Activated CD4-positive, alpha-beta T cell treated with anti-CD3 and anti-CD28 coated beads, Interleukin-2, amount 10 ng/mL, durations not matched to agents 7 days and 5 days (primary cell): ENCODE data around the gene PARP3. TPM values are rescaled to one million over a fixed set of nuclear protein-coding genes. Genes with fewer than 3 reads are reported as not detected.

Experiments used
- CTCF ChIA-PET: fragments of 350-600 bp; sonication (Branson Sonifier 250); formaldehyde crosslinking; loops from one replicate; lab custom pipeline; 2021; ENCODE audit warnings: antibody characterized with exemption; lab: Charles Lee
- POLR2A ChIA-PET: fragments of 350-600 bp; sonication (Branson Sonifier 250); formaldehyde crosslinking; loops from one replicate; lab custom pipeline; 2021; ENCODE audit warnings: antibody characterized with exemption; lab: Charles Lee
- DNase-seq: peaks from one replicate; pipeline ENCODE4 v3.0.0-alpha.2; 2020
- H3K27ac Mint-ChIP-seq: one replicate; pipeline ENCODE4 v1.8.0; 2021; ENCODE audit warnings: mild to moderate bottlenecking, moderate library complexity, mixed read lengths
- H3K27me3 Mint-ChIP-seq: one replicate; pipeline ENCODE4 v1.8.0; 2021; ENCODE audit warnings: mixed read lengths
- H3K36me3 Mint-ChIP-seq: one replicate; pipeline ENCODE4 v1.8.0; 2021; ENCODE audit warnings: low read depth, mixed read lengths
- H3K4me1 Mint-ChIP-seq: one replicate; pipeline ENCODE4 v1.8.0; 2021; ENCODE audit warnings: mixed read lengths
- H3K4me3 Mint-ChIP-seq: one replicate; pipeline ENCODE4 v1.8.0; 2021; ENCODE audit warnings: mild to moderate bottlenecking, moderate library complexity, mixed read lengths
- H3K9me3 Mint-ChIP-seq: one replicate; pipeline ENCODE4 v1.8.0; 2021; ENCODE audit warnings: mixed read lengths
- total RNA-seq, 2 experiments: library from RNA; stranded (reverse); gene quantifications; one replicate each; pipeline ENCODE4 v1.2.3, GENCODE V29; 2021

PARP3 gene
- total RNA-seq, 2 experiments from 2014 or later, result 22.1 to 22.9 TPM

- Mint-ChIP-seq H3K4me1 (peaks cover 27% of the 10 kb centered on the region), H3K27ac (peak overlapping the region; percentile 38), H3K4me3 (no peak overlapping the region), H3K9me3 (no peaks in the 10 kb centered on the region), H3K36me3 (peaks cover 2% of the 10 kb centered on the region), H3K27me3 (no peaks in the 10 kb centered on the region)
- POLR2A ChIA-PET, result no interaction called here
- DNase-seq, result no peak
- CTCF ChIA-PET, result interaction anchor here (0.8 to 2.1 kb wide), 3 partner anchors 15 to 29 kb away, joined by 3 to 7 read pairs (median 6); partner anchors contain the start of genes ABHD14A and ABHD14B
Measured at GRCh38 chr3:51945031-51945840, 3.1 kb downstream of the PARP3 start.

- no peaks in the 10 kb centered on the region for H3K36me3 Mint-ChIP-seq
- H3K27me3 Mint-ChIP-seq, result no peaks in the 10 kb centered on the region
- H3K27ac Mint-ChIP-seq, result no peak overlapping the region
- ChIA-PET CTCF (interaction anchor here (1.1 to 2.1 kb wide), 3 partner anchors 16 to 28 kb away, joined by 3 to 7 read pairs (median 6); partner anchors contain the start of genes ABHD14A and ABHD14B), POLR2A (no interaction called here)
- no peak overlapping the region for H3K4me3 Mint-ChIP-seq
- no peaks in the 10 kb centered on the region for H3K9me3 Mint-ChIP-seq
- DNase-seq, result no peak
- peaks cover 18% of the 10 kb centered on the region for H3K4me1 Mint-ChIP-seq
Measured at GRCh38 chr3:51945926-51946705, 4.0 kb downstream of the PARP3 start.

- Mint-ChIP-seq H3K27me3 (no peaks in the 10 kb centered on the region), H3K9me3 (no peaks in the 10 kb centered on the region), H3K36me3 (no peaks in the 10 kb centered on the region), H3K4me1 (peaks cover 16% of the 10 kb centered on the region), H3K4me3 (no peak overlapping the region), H3K27ac (no peak overlapping the region)
- CTCF ChIA-PET, result interaction anchor here (0.9 to 2.1 kb wide), 3 partner anchors 16 to 27 kb away, joined by 3 to 7 read pairs (median 3); partner anchors contain the start of genes ABHD14A and ABHD14B
- POLR2A ChIA-PET, result no interaction called here
- DNase-seq, result no peak
Measured at GRCh38 chr3:51946796-51947195, 4.6 kb downstream of the PARP3 start.

- no peak overlapping the region for H3K27ac Mint-ChIP-seq
- POLR2A ChIA-PET, result no interaction called here
- DNase-seq, result no peak
Measured at GRCh38 chr3:51947215-51947900, 5.2 kb downstream of the PARP3 start.

GRCh38 chr3:51948016-51948580, 5.9 kb downstream of the PARP3 start:
- H3K36me3 Mint-ChIP-seq, result no peaks in the 10 kb centered on the region
- peaks cover 8% of the 10 kb centered on the region for H3K4me1 Mint-ChIP-seq
- DNase-seq, result no peak
- no peak overlapping the region for H3K27ac Mint-ChIP-seq
- ChIA-PET POLR2A (no interaction called here), CTCF (interaction anchor here (0.6 to 0.9 kb wide), 3 partner anchors 15 to 376 kb away, joined by 3 read pairs; no protein-coding TSS in a partner anchor)
- H3K4me3 Mint-ChIP-seq, result no peak overlapping the region
- peaks cover 4% of the 10 kb centered on the region for H3K27me3 Mint-ChIP-seq
- H3K9me3 Mint-ChIP-seq, result no peaks in the 10 kb centered on the region

More at GRCh38 chr3:51947215-51947900, 5.2 kb downstream of the PARP3 start:
- Mint-ChIP-seq H3K4me1 (peaks cover 14% of the 10 kb centered on the region), H3K9me3 (no peaks in the 10 kb centered on the region), H3K36me3 (no peaks in the 10 kb centered on the region), H3K4me3 (no peak overlapping the region), H3K27me3 (peaks cover 2% of the 10 kb centered on the region)
- CTCF ChIA-PET, result interaction anchor here (0.7 to 1.1 kb wide), 3 partner anchors 16 to 26 kb away, joined by 3 read pairs; no protein-coding TSS in a partner anchor

DNA sequence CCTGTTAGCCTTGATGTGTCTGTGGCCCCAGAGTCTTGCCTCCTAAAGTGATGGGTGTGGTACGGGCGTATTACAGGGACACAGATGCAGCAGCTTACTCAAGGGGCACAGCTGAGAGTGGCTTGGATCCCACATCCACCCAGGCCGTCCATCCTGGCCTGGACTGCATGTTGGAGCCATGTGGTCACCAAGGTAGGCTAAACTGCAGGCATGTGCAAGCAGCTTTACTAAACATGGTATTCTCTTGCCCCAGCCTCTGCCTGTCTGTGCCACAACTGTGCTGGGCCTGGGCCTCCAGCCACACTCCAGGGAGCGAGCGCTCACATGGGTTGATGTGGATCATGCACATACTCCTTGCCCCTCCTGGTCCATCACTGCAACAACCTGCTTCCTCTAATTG, 7.0 kb downstream of the PARP3 start:
- ChIA-PET POLR2A (no interaction called here), CTCF (interaction anchor here (0.7 to 1.7 kb wide), 2 partner anchors 16 to 25 kb away, joined by 3 to 10 read pairs; partner anchors contain the start of gene ABHD14B)
- Mint-ChIP-seq H3K27me3 (peaks cover 14% of the 10 kb centered on the region), H3K27ac (no peak overlapping the region), H3K4me3 (no peak overlapping the region), H3K36me3 (no peaks in the 10 kb centered on the region), H3K9me3 (no peaks in the 10 kb centered on the region), H3K4me1 (peaks cover under 1% of the 10 kb centered on the region)
- DNase-seq, result no peak

DNA sequence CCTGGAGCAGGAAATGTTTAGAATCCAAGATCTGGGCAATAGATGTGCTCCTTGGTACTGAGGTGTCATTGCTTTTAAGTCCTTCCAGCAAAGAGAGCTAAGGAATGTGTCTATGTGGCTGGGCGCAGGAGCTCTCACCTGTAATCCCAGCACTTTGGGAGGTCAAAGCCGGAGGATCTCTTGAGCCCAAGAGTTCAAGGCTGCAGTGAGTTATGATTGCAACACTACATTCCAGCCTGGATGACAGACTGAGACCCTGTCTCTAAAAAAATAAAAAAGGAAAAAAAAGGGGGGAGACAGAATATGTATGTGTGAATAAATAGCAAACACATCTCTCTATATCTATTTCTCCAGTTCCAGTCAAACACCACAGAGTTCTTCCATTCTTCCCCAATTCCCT, 8.7 kb downstream of the PARP3 start:
- no peak for DNase-seq
- Mint-ChIP-seq H3K4me1 (peaks cover 3% of the 10 kb centered on the region), H3K4me3 (no peak overlapping the region), H3K27ac (no peak overlapping the region), H3K36me3 (no peaks in the 10 kb centered on the region), H3K27me3 (peaks cover 27% of the 10 kb centered on the region), H3K9me3 (no peaks in the 10 kb centered on the region)
- ChIA-PET CTCF (interaction anchor here (1.7 to 4.6 kb wide), 2 partner anchors 9 to 23 kb away, joined by 10 to 46 read pairs; partner anchors contain the start of genes ABHD14B, PARP3 and RRP9), POLR2A (no interaction called here)

GRCh38 chr3:51953445-51953844, 11.3 kb downstream of the PARP3 start:
- Mint-ChIP-seq H3K4me1 (peaks cover 11% of the 10 kb centered on the region), H3K36me3 (no peaks in the 10 kb centered on the region), H3K27ac (no peak overlapping the region), H3K4me3 (no peak overlapping the region), H3K27me3 (peaks cover 34% of the 10 kb centered on the region), H3K9me3 (no peaks in the 10 kb centered on the region)
- no peak for DNase-seq
- ChIA-PET POLR2A (no interaction called here), CTCF (interaction anchor here (0.6 to 4.6 kb wide), 4 partner anchors 9 to 99 kb away, joined by 3 to 46 read pairs (median 11); partner anchors contain the start of genes ABHD14A, ABHD14B, PARP3 and RRP9)

DNA sequence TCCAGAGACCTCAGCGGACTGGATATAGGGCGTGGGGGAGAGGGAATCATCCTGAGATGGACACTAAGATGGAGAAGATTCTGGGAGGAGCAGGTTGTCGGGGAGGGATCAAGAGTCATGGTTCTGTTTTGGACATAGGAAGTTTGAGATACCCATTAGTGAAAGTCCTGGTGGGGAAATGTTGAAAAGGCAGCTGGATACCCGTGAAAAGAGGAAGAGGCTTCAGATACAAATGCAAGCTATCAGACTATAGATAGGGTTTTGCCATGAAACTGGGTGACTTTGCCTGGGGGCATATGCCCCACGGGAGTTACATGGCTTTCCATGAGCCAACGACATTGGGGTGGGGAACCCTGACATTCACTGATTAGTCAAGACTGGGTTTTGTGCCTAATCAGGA, 11.9 kb downstream of the PARP3 start:
- no peak overlapping the region for H3K27ac Mint-ChIP-seq
- no peaks in the 10 kb centered on the region for H3K36me3 Mint-ChIP-seq
- no peak overlapping the region for H3K4me3 Mint-ChIP-seq
- H3K9me3 Mint-ChIP-seq, result no peaks in the 10 kb centered on the region
- H3K27me3 Mint-ChIP-seq, result peaks cover 34% of the 10 kb centered on the region
- H3K4me1 Mint-ChIP-seq, result peaks cover 11% of the 10 kb centered on the region
- no peak for DNase-seq
- ChIA-PET POLR2A (no interaction called here), CTCF (interaction anchor here (2.6 to 4.6 kb wide), 3 partner anchors 8 to 20 kb away, joined by 11 to 46 read pairs (median 11); partner anchors contain the start of genes ABHD14A, ABHD14B, PARP3 and RRP9)

GRCh38 chr3:51954713-51955112, 12.6 kb downstream of the PARP3 start:
- no peaks in the 10 kb centered on the region for H3K9me3 Mint-ChIP-seq
- CTCF ChIA-PET, result interaction anchor here (0.8 to 4.6 kb wide), 5 partner anchors 8 to 37 kb away, joined by 3 to 46 read pairs (median 11); partner anchors contain the start of genes ABHD14A, ABHD14B, PARP3 and PCBP4

GRCh38 chr3:51955175-51955892, 13.2 kb downstream of the PARP3 start, which contains the start of gene GPR62:
GPR62 (plus strand) TSS chr3:51955381; CDS start chr3:51955653, 272 bp downstream.
- ChIA-PET CTCF (interaction anchor here (0.8 to 4.6 kb wide), 4 partner anchors 11 to 36 kb away, joined by 3 to 46 read pairs (median 7); partner anchors contain the start of genes ABHD14A, ABHD14B, PARP3 and PCBP4), POLR2A (no interaction called here)
- peaks cover 34% of the 10 kb centered on the region for H3K27me3 Mint-ChIP-seq
- H3K36me3 Mint-ChIP-seq, result no peaks in the 10 kb centered on the region
- no peak within 1 kb of the TSS for H3K27ac Mint-ChIP-seq
- DNase-seq, result no peak
- no peaks in the 10 kb centered on the region for H3K9me3 Mint-ChIP-seq
- H3K4me1 Mint-ChIP-seq, result peaks cover 11% of the 10 kb centered on the region
- no peak within 1 kb of the TSS for H3K4me3 Mint-ChIP-seq

More at GRCh38 chr3:51954713-51955112, 12.6 kb downstream of the PARP3 start:
- H3K27me3 Mint-ChIP-seq, result peaks cover 34% of the 10 kb centered on the region
- H3K4me1 Mint-ChIP-seq, result peaks cover 11% of the 10 kb centered on the region
- no peak overlapping the region for H3K4me3 Mint-ChIP-seq
- H3K36me3 Mint-ChIP-seq, result no peaks in the 10 kb centered on the region
- POLR2A ChIA-PET, result no interaction called here
- H3K27ac Mint-ChIP-seq, result no peak overlapping the region
- no peak for DNase-seq
